GM18526 (cell line): ENCODE data around the gene CLIP4.

Experiments used
- POLR2A ChIP-seq: IDR thresholded peaks from 3 replicates; pipeline ENCODE4 v1.6.1; 2011; ENCODE audit not compliant: insufficient read length; ENCODE audit errors: extremely low read depth

The CLIP4 gene

DNA sequence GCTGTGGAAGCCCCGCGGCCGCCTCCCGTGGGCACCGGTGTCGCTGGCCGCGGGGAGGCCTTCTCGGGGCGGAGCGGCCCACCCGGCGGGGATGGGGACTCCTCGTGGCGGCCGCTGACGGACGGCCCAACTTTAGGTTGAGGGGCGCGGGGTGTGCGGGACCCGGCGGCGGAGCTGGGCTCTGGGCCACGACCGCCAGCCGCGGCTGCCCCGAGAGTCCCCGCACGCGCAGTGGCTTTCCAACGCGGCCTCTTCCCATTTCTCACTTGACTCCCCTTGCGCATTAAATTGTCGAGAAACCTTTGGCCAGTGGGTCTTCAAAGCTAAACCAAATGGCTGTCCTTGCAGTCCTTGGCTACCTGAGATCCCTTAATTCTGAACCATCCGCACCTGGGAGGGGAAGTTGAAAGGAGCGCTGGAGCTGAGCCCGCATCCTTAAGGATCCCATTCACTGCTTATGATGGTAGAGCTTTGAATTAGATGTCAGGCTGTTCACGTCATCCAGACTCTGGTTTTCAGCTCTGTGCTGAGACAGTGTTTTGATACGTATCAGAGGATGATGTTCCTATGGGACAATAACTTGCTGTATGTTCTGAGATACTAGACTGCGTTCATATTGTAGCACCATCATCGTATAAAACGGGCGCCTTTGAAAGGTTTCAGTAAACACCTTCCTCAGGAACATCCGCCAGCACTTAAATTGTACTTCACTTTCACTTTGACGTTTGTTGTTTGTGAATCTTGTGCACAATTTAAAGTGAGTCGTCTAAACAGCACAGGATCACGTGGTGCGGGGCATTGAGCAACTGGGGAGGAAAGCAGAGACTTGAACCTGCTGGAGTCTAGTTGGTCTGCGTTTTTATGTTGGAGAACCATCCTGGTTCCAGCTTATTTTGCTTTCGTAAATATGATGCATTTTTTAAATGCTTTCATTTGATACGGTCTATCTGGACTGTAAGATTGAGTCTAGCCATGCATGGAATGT lies 874 bp downstream of the CLIP4 start:
- no peak for TF ChIP-seq POLR2A

DNA sequence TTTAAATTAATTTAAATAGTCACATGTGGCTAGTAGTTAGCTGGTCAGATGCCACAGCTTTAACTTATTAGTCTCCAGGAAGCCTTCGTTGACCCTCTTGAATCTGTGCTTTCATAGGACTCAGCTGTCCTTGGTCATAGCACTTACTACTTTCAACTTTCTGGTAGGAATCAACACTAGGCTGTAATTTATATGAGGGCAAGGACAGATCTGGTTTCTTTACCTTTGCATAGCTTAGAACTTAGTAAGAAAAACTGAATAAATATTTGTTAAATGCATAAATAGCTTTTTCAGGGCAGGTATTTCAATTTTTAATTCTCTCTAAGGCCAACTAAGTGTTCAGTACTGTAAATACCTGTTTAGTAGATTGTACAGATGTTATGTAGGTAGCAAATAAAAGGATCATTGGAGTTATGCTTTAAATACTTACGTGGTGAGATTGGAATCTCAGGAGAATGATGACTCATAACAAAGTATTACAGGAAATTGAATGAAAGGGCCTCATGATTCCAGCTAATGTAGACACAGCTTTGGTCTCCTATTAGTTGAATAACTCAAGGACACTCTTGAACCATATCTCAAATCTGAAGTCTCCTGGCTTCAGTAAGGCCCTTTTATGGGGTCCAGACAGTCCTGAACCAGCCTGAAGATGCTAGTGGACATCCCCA lies 2.6 kb downstream of the CLIP4 start:
- TF ChIP-seq POLR2A: no peak

DNA sequence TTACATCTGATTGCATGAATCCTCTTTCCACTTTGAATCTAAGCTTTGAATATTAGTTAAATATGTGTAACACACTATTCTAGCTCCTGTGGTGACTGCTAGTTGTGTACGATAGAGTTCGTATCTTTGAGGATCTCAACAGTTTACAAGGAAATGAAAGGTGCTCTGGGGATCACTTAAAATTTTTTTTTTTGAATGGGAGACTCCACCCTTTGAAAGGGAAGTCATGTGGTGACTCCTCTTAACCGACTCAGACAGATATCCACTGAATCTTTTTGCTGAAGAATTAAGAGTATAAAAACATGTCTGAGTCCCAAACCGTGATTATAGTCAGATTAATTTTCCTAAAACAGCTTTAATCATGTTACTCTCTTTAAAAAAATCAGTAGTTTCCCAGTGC lies 4.0 kb downstream of the CLIP4 start:
- no peak for TF ChIP-seq POLR2A

DNA sequence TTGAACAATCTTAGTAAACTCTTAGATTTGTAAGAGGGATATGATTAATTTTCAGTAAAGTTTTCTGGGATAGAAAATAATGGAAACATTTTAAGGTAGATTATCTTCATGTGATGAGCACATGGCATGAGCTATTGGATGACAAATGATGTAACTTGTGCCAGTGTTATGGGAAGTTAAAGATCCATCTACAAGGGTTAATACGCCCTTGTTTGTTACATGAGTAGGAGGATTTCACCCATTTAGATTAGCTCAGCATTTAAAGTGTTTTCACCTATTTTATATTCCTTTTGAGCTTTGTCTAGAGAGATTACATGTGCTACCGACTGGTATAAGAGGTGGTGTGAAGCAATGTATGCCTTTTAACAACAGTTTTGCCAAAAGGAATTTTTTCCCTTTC lies 5.6 kb downstream of the CLIP4 start:
- no peak for TF ChIP-seq POLR2A

DNA sequence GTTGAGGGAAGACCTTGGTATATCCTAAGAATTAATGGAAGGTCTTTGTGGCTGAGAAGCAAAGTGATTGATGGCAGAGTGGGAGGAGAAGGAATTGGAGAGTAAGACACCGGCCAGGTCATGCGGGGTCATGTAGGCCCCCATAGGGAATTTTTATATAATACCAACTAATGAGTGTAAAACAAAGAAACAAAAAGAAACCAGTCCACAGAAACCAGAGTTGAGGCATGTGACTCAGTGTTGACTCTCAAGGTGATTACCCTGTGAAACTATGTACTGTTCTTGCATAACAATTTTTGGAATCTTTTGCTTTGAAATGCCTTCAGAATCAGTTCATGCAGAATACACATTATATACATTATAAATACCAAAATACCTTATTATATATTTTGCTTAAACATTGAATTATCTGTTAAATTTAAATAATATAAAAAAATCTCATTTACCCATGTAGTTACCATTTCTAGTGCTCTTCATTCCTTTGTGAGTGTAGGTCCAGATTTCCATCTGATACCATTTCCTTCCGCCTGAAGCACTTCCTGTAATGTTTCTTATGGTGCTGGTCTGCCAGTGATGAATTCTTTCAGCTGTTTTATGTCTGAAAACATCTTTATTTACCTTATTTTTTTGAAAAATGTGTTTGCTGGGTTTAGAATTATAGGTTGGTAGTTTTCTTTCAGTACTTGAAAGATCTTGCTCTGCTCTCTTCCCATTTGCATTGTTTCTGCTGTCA lies 8.6 kb downstream of the CLIP4 start:
- TF ChIP-seq POLR2A: no peak

DNA sequence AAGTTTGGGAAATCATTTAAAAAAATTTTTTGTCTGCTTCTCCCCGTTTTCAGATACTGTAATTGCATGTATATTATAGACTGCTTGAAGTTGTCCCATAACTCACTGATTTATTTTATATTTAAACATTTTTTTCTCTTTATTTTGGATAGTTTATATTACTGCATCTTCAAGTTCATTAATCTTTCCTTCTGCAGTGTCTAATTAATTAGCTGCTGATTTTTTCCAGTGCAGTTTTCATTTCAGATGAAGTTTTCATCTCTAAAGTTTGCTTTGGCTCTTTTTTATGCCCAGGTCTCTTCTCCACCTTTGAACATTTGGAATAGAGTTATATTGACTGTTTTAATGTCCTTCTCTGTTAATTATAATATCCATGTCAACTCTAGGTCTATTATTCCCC lies 9.3 kb downstream of the CLIP4 start:
- TF ChIP-seq POLR2A: no peak

DNA sequence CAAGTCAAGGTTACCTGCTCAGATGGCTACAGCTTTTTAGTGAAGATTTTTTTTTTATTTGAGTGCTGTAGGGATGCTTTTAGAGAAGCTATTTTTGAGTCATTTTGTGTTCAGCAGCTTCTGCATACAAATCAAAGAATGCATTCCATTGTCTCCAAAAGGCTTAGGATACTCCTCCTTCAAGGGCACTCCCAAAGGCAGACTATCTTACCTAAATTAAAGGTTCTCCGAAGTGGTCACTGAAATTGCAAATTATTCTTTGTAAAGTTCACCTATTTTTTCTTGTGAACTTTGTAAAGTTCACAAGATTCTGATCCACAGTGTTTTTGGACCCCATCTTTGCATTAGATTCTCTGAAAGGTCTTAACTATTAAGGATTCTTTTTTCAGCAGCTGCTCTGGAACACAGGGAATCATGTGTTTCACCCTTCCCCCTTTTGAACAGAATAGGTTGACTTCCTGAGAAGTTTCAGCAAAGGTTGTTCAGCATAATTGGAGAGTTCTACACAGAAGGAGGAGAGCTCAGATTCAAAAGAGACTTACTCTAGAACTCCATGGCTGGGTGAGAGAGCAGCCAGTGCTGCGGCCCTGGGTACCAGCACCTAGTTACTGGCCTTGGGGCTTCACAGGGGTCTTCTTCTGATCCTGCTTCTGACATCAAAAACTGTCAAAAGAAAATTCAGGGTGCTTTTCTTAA lies 14.5 kb downstream of the CLIP4 start:
- no peak for TF ChIP-seq POLR2A

DNA sequence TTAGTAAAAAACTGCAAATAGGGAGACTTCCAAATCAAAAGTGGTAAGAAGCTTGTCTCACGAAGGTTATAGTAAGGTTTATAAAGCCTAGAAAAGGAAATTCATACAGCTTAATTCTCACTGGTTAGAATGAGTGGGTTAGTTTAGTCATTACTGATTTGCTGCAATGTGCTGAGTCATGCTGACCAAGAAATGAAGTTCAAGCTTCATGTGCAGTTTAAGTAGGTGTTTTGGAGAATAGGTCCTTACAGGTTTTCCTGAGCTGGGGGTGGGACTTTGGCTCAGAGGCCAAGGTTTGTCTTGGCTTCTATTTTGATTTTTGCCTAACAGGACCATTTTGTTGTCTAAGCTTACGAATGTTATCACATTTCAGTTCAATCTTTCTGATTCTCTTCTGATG lies 15.1 kb downstream of the CLIP4 start:
- no peak for TF ChIP-seq POLR2A

DNA sequence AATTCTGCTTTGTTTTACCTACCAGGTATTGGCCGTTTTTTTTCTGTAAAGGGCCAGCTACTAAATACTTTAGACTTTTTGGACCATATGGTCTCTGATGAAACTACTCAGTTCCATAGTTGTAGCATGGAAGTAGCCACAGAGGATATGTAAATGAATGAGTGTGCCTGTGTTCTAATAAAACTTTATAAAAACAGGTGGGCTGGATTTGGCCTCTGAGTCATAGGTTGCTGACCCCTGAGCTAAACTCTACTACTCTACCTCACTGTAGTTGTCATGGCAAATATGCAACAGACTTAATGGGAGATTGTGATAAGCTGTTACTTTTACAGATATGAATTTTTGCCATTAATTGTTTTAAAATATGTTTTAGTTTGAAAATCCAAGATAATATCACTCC lies 19.7 kb downstream of the CLIP4 start:
- TF ChIP-seq POLR2A: no peak

DNA sequence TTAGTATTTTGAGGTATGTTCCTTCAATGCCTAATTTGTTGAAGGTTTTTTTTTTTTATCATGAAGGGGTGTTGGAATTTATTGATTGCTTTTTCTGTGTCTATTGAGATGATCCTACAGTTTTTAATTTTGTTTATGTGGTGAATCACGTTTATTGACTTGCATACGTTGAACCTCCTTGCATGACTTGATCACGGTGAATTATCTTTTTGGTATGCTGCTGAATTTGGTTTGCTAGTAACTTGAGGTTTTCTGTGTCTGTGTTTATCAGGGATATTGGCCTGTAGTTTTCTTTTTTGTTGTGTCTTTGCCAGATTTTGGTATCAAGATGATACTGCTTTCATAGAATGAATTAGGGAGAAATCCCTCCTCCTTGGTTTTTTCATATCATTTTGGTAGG lies 23.9 kb downstream of the CLIP4 start:
- no peak for TF ChIP-seq POLR2A

DNA sequence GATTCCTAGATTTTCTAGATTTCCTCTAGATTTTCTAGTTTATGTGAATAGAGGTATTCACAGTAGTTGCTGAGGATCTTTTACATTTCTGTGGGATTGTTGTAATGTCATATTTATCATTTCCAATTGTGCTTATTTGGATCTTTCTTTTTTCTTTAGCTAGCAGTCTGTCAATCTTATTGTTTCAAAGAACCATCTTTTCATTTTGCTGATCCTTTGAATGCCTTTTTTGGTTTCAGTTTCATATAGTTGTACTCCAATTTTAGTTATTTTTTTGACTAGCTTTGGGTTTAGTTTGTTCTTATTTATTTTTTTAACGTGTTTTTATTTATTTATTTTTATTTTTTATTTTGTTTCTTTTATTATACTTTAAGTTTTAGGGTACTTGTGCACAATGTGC lies 24.5 kb downstream of the CLIP4 start:
- no peak for TF ChIP-seq POLR2A

DNA sequence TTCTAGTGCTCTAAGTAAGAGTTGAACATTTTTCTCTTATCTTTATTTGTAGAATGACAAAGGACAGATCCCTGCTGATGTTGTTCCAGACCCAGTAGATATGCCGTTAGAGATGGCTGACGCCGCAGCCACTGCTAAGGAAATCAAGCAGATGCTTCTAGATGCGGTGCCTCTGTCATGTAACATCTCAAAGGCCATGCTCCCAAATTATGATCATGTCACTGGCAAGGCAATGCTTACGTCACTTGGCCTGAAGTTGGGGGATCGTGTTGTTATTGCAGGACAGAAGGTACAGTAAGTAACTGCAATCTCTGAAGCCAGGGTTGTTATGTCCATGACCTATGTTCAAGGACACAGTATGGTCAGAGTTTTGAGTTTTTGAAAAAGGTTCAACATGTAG lies 28.4 kb downstream of the CLIP4 start:
- TF ChIP-seq POLR2A: no peak

DNA sequence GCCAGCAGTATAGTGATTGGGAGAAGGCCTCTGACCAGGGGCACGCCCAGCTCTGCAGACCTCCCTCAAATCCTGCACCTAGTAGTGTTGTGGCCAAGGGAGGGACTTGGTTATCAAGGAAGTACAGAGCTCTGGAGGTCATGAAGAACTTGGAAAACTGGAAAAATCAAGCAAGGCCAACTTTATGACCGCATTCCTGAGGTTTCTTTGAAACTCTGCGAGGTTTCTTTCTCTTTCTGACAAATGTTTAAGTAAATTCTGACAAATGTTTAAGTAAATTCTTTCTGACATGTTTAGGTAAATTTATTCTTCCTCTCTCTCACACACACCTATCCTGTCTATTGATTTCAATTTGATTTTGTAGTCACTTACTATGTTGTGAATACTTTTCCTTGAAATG lies 31.0 kb downstream of the CLIP4 start:
- TF ChIP-seq POLR2A: no peak

DNA sequence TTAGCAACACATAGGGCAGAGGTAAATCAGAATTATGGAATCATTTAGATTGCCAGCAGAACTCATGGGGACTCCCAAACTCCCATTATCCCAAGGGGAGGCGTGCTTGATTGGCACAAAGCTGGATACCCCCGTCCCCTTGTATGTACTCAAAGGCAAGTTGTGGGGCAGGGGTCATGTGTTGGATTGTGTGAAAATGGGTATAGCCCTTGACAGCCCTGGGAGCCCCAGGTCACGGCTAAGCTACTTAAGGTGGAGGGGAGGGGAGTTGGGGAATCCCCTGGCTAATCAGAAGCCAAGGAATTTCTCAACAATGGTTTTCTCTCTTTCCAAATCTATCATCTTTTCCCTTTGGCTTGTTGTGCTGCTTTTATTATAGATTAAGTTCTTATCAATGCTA lies 32.7 kb downstream of the CLIP4 start:
- no peak for TF ChIP-seq POLR2A

DNA sequence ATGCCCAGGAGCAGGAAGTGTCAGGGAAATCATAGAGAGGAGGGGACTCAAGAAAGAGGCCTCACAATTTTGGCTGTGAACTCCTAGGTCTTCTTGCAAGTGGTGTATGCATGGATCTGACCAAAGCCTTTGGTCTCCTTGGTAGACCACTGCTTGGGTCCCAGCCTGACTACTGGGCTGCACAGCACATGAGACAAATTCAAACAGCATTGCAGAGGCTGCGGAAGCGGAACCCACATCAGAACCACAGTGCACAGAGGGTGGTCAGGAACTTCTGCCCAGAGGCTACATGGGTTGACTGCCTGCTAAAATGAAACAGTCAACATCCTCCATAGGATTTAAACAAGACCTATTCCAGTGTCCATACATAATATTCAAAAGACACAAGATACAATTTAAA lies 39.4 kb downstream of the CLIP4 start:
- no peak for TF ChIP-seq POLR2A
